Measurements from ENCODE around the gene HLCS.
"Not testable (repeated sequence)": the region's sequence is repeated elsewhere in the genome, so short reads cannot be mapped to it uniquely, and the experiment has no call there.

HLCS gene

GRCh38 chr21:36962098-36962780 is 4.2 kb downstream of the HLCS start:
- DNase-seq (ENCODE audit: low read depth) = no peak
- no peak overlapping the region for H3K4me3 ChIP-seq (ENCODE audit: low read length)
- TF ChIP-seq, protein P1, sequence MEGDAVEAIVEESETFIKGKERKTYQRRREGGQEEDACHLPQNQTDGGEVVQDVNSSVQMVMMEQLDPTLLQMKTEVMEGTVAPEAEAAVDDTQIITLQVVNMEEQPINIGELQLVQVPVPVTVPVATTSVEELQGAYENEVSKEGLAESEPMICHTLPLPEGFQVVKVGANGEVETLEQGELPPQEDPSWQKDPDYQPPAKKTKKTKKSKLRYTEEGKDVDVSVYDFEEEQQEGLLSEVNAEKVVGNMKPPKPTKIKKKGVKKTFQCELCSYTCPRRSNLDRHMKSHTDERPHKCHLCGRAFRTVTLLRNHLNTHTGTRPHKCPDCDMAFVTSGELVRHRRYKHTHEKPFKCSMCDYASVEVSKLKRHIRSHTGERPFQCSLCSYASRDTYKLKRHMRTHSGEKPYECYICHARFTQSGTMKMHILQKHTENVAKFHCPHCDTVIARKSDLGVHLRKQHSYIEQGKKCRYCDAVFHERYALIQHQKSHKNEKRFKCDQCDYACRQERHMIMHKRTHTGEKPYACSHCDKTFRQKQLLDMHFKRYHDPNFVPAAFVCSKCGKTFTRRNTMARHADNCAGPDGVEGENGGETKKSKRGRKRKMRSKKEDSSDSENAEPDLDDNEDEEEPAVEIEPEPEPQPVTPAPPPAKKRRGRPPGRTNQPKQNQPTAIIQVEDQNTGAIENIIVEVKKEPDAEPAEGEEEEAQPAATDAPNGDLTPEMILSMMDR (IDR thresholded peaks at IDR 0.05; ENCODE audit: insufficient read depth, low read depth, low read length, missing control alignments) = no peak

GRCh38 chr21:36960676-36961284 is 5.7 kb downstream of the HLCS start:
- no peak overlapping the region for H3K4me3 ChIP-seq (ENCODE audit: low read length)
- TF ChIP-seq, protein P1 (IDR thresholded peaks at IDR 0.05; ENCODE audit: insufficient read depth, low read depth, low read length, missing control alignments) = no peak
- no peak for DNase-seq (ENCODE audit: low read depth)

DNA sequence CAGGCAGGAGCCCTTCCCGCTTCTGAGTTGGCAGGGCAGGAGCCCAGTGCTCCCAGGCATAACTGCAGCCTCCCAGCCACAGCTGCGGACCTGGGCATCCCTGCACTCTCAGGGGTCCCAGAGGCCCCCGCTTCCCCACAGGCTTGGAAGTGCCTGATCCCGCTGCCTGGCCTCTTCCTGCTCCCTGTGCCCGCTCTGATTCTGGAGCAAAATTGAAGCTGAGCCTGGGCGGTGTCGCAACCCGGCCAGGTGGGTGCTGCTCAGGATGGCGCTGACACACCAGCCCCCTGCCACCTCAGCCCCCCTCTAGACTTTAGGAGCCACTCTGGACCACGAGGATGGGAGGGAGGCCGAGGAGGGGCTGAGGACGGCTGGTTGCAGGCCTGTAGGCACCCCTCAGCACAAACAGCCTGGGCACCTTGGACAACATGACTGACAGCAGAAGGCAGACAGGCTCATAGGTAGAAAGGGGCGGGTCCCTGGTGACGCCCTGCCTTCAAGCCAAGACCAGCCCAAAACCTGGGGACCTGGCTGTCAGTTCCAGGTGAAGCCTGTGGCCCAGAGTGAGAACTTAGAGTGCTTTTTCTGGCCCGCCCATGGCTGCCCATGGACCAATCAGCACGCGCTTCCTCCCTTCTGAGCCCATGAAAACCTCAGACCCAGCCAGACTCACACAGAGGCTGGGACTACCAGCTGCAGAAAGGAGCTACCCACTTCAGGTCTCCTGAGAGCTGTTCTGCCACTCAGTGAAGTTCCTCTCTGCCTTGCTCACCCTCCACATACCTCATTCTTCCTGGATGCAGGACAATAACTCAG is 7.2 kb downstream of the HLCS start:
- H3K4me3 ChIP-seq (ENCODE audit: low read length) = no peak overlapping the region
- no peak for DNase-seq (ENCODE audit: low read depth)
- TF ChIP-seq, protein P1 (IDR thresholded peaks at IDR 0.05; ENCODE audit: insufficient read depth, low read depth, low read length, missing control alignments) = no peak

DNA sequence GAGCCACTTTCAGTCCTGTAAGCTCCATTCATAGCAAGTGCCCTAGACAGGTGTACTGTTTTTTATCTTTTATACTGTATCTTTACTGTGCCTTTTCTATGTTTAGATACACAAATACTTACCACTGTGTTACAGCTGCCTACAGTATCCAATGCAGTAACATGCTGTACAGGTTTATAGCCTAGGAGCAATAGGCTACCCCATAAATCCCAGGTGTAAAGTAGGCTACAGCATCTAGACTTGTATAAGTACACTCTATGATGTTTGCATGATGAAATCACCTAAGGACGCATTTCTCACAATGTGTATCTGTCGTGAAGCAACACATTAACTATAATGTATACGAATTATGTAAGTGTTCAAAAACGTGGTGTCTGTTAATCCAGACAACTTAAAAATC is 10.7 kb downstream of the HLCS start:
- TF ChIP-seq, protein P1 (IDR thresholded peaks at IDR 0.05; ENCODE audit: insufficient read depth, low read depth, low read length, missing control alignments) = no peak
- DNase-seq (ENCODE audit: low read depth) = no peak
- H3K4me3 ChIP-seq (ENCODE audit: low read length) = no peak overlapping the region

DNA sequence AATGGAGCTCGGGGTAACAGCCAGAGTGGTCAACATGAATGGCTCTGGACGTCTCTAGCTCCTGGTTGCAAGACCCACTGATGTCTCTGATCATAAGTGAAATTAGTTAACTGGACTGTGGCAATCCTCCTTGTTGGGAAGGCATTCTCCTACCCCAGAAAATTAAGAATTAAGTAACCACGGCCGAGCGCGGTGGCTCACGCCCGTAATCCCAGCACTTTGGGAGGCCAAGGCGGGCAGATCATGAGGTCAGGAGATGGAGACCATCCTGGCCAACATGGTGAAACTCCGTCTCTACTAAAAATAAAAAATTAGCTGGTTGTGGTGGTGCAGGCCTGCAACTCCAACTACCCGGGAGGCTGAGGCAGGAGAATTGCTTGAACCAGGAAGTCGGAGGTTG is 14.1 kb downstream of the HLCS start:
- DNase-seq (ENCODE audit: low read depth); H3K4me3 ChIP-seq (ENCODE audit: low read length): not testable (repeated sequence)

- peak; percentile 88 for DNase-seq (ENCODE audit: low read depth)
- TF ChIP-seq, protein P1 (IDR thresholded peaks at IDR 0.05; ENCODE audit: insufficient read depth, low read depth, low read length, missing control alignments) = no peak
- H3K4me3 ChIP-seq (ENCODE audit: low read length) = no peak overlapping the region
Measured at GRCh38 chr21:36949171-36950141, 17.0 kb downstream of the HLCS start.

Data from epithelial cell of esophagus (primary cell).